ENCODE measurements around the gene QARS1.

QARS1 gene

DNA sequence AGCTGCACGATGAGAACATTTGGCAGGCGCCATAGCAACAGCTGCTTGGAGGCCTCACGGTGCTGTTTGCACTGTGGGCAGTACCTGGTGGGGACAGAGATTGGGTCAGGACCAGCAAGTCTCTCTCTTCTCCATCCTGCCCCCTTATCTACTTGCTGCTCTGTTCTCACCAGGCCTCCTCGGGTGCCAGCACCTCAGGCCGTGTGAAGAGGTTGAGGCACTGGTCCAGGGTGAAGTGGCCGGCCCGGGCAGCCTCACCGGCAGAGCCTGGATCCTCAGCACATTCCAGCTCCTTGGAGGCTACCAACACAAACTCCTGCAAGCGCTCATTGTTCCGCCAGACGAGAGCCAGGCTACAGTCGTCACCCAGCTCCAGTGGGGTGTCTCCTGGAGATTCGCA, 6.2 kb upstream of the QARS1 start:
- H3K36me3 ChIP-seq (ENCODE audit: insufficient read depth, low read length) = peaks cover 78% of the 10 kb centered on the region
- no peak overlapping the region for H2AFZ ChIP-seq (ENCODE audit: low read depth, low read length)
- no peak overlapping the region for H3K4me3 ChIP-seq (ENCODE audit: low read length)
- no peaks in the 10 kb centered on the region for H3K9me3 ChIP-seq (ENCODE audit: low read length)
- H3K27me3 ChIP-seq (ENCODE audit: insufficient read depth, low read length) = no peaks in the 10 kb centered on the region
- peaks cover under 1% of the 10 kb centered on the region for H3K4me1 ChIP-seq (ENCODE audit: insufficient read depth, low read length)

DNA sequence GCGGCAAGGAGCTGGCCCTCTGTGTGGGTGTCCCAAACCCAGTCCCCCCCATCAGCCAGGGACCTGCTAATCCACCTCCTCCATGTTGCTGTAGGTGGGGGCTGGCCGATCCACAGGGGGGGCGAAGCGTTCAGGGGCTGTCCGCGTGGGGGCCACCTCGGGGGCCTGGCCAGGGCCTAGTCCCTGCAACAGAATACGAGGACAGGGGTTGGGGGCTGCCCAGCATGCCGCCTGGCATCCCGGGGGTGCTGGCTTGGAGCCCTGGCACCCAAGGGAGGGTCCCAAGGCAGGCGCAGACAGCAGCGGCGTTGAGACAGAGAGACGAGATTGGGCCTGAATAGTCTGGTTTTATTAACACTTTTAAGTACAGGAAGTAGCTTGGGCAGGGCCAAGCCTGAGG, 3.8 kb upstream of the QARS1 start:
- H3K36me3 ChIP-seq (ENCODE audit: insufficient read depth, low read length) = peaks cover 57% of the 10 kb centered on the region
- no peaks in the 10 kb centered on the region for H3K27me3 ChIP-seq (ENCODE audit: insufficient read depth, low read length)
- no peak overlapping the region for H2AFZ ChIP-seq (ENCODE audit: low read depth, low read length)
- no peak overlapping the region for H3K4me3 ChIP-seq (ENCODE audit: low read length)
- no peaks in the 10 kb centered on the region for H3K9me3 ChIP-seq (ENCODE audit: low read length)
- H3K4me1 ChIP-seq (ENCODE audit: insufficient read depth, low read length) = peaks cover 15% of the 10 kb centered on the region

DNA sequence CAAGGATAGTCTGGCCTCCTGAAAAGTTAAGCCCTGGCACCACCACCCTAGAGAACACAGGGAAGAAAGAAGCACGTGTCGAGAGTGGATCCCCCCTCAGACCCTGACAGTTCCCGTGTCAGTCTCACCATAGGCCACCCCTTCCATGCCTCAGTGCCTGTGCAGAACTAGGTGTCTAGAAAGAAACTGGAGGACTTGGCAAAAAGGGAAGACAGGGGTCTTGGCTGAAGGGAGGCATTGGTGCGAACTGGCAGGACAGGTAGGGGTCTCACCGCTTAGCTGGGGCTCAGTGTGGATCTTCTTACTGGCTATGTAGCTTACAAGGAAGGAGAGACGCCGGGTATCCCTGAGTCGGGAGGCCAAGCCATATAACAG, 518 bp downstream of the QARS1 start:
- H3K36me3 ChIP-seq (ENCODE audit: insufficient read depth, low read length) = peaks cover 54% of the 10 kb centered on the region
- H3K27me3 ChIP-seq (ENCODE audit: insufficient read depth, low read length) = no peaks in the 10 kb centered on the region
- peak overlapping the region; percentile 13 for H2AFZ ChIP-seq (ENCODE audit: low read depth, low read length)
- H3K4me3 ChIP-seq (ENCODE audit: low read length) = peak overlapping the region; percentile 60
- H3K4me1 ChIP-seq (ENCODE audit: insufficient read depth, low read length) = peaks cover 17% of the 10 kb centered on the region
- H3K9me3 ChIP-seq (ENCODE audit: low read length) = no peaks in the 10 kb centered on the region

DNA sequence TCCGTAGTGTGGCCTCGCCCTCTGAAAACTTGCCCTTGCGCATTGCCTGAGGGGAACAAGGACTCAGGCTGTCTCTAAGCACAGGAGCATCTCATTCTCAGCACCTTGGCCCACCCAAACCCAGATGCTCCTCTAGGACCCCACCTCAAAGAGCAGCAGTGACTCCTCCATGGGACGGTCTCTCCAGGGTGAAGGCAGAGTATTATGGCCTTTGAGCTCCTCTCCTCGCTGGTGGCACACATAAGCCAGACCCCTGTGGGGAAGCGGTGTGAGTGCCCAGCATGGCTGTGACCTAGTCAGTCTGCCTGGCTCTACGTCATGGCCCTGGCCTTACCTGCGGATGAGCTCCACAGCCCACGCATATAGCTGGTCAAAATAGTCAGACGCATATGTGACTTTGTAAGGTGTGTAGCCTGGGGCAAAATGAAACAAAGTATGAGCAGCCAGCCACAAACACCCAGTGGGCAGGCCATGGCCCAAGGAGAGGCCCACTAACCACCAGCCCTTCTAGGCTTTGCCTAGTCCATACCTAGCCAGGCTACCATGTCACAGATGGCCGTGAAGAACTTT, 4.4 kb downstream of the QARS1 start:
- H3K4me3 ChIP-seq (ENCODE audit: low read length) = no peak overlapping the region
- peaks cover 54% of the 10 kb centered on the region for H3K36me3 ChIP-seq (ENCODE audit: insufficient read depth, low read length)
- H3K4me1 ChIP-seq (ENCODE audit: insufficient read depth, low read length) = peaks cover 12% of the 10 kb centered on the region

DNA sequence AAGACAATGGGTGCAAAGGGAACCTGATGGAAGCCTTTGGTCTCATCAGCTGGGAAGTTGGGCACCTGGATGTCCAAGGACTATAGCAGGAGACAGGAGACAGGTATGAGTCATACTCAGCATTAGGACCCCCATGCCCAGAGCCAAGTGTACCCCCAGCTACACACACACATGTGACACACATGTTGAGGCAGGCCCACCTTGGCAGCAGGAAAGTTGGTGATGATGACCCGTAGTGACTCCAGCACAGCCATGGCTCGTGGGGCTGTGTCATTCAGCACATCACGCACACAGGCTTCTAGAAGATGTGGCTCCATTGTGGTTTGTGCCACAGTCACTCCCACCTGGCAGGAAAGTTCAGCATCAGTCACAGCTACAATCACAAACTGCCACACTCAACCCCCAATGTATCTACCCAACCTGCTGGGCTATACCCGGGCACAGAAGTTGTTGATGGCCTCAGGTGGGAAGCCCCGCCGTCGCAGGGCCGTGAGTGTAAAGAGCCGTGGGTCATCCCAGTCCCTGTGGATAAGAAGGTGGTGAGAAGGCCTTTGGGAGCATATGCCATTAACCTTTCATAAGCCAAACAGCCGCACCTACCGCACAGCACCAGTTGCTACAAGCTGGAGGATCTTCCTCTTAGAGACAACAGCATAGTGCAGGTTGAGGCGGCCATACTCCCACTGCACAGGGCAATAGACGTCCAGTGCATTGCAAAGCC, 5.5 kb downstream of the QARS1 start:
- Histone ChIP-seq H3K9me3 (ENCODE audit: low read length) (no peaks in the 10 kb centered on the region), H3K4me3 (ENCODE audit: low read length) (no peak overlapping the region), H3K27me3 (ENCODE audit: insufficient read depth, low read length) (no peaks in the 10 kb centered on the region), H3K4me1 (ENCODE audit: insufficient read depth, low read length) (peaks cover 13% of the 10 kb centered on the region), H3K36me3 (ENCODE audit: insufficient read depth, low read length) (peaks cover 54% of the 10 kb centered on the region), H2AFZ (ENCODE audit: low read depth, low read length) (no peak overlapping the region)

More for the DNA sequence above, 4.4 kb downstream of the QARS1 start:
- Histone ChIP-seq H3K27me3 (ENCODE audit: insufficient read depth, low read length) (no peaks in the 10 kb centered on the region), H3K9me3 (ENCODE audit: low read length) (no peaks in the 10 kb centered on the region), H2AFZ (ENCODE audit: low read depth, low read length) (no peak overlapping the region)

DNA sequence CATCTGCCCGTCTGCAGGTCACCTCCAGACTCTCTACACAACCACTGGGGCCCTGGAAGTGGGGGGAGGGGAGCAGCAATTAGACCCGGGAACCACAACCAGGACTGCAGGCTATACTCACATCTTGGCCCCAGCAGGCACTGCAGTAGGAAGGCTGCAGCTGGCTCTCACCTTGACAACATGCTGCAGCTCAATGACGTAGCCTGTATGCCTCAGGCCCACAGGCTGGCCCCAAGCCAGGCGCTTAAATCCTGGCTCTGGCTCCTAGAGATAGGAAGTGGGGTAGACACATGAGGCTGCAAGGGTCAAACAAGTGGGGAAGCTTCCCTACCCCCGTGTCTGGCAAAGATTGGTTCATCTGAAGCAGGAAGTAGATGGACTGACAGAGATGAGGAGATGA, 6.1 kb downstream of the QARS1 start:
- Histone ChIP-seq H3K4me1 (ENCODE audit: insufficient read depth, low read length) (peaks cover 6% of the 10 kb centered on the region), H2AFZ (ENCODE audit: low read depth, low read length) (no peak overlapping the region), H3K27me3 (ENCODE audit: insufficient read depth, low read length) (no peaks in the 10 kb centered on the region), H3K36me3 (ENCODE audit: insufficient read depth, low read length) (peaks cover 53% of the 10 kb centered on the region), H3K4me3 (ENCODE audit: low read length) (no peak overlapping the region), H3K9me3 (ENCODE audit: low read length) (no peaks in the 10 kb centered on the region)

DNA sequence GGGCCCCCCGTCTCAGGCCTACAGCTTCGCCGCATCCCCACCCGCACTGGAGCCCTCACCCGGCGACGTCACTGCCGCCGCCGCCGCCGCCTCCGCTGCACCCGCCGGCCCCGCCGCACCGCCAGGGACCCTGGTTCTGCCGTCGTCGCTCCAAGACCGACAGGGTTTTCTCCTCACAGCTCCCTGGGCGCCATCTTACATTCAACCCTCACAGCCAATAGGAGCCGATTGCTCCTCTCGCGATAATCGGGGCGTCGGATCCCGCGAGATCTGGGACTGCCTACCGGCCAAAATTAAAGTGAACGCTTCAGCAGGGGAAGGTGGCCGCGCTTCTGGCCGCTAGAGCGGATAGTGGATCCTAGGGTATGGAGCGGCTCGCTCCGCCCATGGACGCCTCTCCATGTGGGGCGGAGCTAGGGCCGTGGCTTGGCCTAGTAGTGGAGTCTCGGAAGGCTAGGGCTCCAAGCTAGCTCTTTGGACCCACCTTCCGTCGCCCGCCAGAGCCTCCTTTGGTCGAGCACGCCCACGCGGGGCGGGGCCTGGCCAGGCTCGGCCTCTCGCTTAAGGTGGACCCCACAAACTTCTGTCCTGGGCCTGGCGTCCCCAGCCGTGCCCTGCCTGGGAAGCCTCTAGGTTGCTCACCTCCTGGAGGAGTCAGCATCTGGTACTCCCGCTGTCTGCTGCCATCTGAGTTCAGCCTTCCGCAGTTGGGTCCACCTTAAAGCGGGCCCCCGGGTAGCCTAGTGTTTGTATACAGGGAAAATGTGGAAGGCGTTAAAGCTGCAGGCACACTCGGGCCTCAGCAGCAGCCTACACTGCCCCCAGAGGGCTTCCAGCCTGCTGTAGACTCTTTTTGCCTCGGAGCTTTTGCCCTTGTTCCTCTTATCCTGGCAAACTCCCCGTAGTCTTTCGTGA, 10.4 kb downstream of the QARS1 start, which contains the start of gene QRICH1:
QRICH1 (minus strand) TSS at position 219 of the 915 bp plus-strand sequence. CDS start 17,054 bp downstream, outside the sequence.
- peaks cover 14% of the 10 kb centered on the region for H3K4me1 ChIP-seq (ENCODE audit: insufficient read depth, low read length)
- H2AFZ ChIP-seq (ENCODE audit: low read depth, low read length) = peak within 1 kb of the TSS; percentile 38
- H3K27me3 ChIP-seq (ENCODE audit: insufficient read depth, low read length) = no peaks in the 10 kb centered on the region
- H3K4me3 ChIP-seq (ENCODE audit: low read length) = peak within 1 kb of the TSS; percentile 68
- H3K9me3 ChIP-seq (ENCODE audit: low read length) = no peaks in the 10 kb centered on the region
- peaks cover 34% of the 10 kb centered on the region for H3K36me3 ChIP-seq (ENCODE audit: insufficient read depth, low read length)

DNA sequence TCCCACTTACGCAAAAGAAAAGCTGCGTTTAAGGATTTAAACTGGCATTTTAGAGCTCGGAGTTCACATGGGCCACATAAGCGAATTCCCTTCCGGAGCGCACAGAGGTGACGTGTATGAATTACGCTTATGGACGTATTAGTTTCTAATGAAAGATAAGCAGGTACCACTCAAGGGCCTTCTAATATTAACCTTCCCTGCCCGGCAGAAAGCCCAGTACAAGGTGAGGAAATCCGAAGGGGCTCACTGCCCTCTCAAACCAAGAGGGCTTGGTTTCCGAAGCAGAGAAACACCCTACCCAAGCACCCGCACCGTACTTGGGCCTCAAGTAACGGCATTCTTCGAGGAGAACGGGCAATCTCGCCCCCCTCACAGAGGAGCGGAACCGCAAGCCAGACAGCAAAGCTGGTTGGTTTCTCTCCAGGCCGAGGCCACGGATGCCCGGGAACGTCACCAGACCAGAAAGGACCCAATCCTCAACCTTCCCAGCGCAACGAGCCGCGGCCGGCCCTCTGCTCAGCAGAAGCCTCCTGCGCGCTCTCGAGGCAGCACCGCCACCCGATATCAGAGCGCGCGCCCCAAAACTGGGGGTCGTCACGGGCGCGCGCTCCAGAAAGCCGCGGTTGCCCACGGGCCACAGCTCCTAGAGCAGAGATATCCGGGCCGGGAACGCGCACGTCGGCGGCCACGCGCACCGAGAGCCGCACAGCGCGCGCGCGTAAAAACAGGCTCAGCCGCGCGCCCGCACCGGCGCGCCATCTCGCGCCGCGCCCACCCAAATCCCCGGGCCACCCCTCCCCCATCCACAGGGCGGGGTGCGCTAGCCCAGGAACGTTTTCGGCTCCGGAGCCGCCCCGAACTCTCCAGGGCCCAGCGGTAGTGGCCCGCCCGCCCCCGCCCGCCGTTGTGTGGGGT, 11.4 kb downstream of the QARS1 start:
- Histone ChIP-seq H3K9me3 (ENCODE audit: low read length) (no peaks in the 10 kb centered on the region), H3K4me3 (ENCODE audit: low read length) (peak overlapping the region; percentile 68), H2AFZ (ENCODE audit: low read depth, low read length) (peak overlapping the region; percentile 38), H3K4me1 (ENCODE audit: insufficient read depth, low read length) (peaks cover 14% of the 10 kb centered on the region), H3K27me3 (ENCODE audit: insufficient read depth, low read length) (no peaks in the 10 kb centered on the region), H3K36me3 (ENCODE audit: insufficient read depth, low read length) (peaks cover 31% of the 10 kb centered on the region)

DNA sequence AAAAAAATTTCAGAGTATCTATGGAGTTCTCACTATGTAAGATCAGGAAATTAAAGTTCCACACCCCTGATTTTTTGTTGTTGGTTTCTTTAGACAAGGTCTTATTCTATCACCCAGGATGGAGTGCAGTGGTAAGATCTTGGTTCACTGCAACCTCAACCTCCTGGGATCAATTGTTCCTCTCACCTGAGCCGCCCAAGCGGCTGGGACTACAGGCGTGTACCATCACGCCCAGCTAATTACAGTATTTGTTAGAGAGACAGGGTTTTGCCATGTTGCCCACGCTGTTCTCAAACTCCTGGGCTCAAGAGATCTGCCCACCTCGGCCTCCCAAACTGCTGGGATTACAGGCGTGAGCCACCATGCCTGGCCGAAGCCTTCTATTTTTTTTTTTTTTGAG, 23.1 kb downstream of the QARS1 start:
- Histone ChIP-seq H2AFZ (ENCODE audit: low read depth, low read length) (no peak overlapping the region), H3K27me3 (ENCODE audit: insufficient read depth, low read length) (no peaks in the 10 kb centered on the region), H3K9me3 (ENCODE audit: low read length) (no peaks in the 10 kb centered on the region), H3K4me3 (ENCODE audit: low read length) (no peak overlapping the region), H3K4me1 (ENCODE audit: insufficient read depth, low read length) (no peaks in the 10 kb centered on the region), H3K36me3 (ENCODE audit: insufficient read depth, low read length) (peaks cover 28% of the 10 kb centered on the region)

DNA sequence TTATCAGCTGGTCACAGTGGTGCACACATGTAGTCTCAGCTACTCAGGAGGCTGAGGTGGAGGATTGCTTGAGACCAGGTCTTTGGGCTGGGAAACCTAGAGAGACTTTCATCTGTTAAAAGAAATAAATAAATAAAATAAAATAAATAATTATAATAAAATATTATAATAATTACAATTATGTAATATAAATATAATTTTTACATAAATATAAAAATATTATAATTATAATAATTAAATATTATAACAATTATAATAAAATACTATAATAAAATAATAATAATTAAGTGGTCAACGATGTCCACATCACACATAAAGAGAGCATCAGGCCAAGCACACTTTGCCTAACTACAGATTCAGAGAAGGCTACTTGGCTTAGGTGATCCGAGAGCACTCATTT, 25.3 kb downstream of the QARS1 start:
- H2AFZ ChIP-seq (ENCODE audit: low read depth, low read length) = no peak overlapping the region
- no peaks in the 10 kb centered on the region for H3K4me1 ChIP-seq (ENCODE audit: insufficient read depth, low read length)
- no peaks in the 10 kb centered on the region for H3K9me3 ChIP-seq (ENCODE audit: low read length)
- H3K27me3 ChIP-seq (ENCODE audit: insufficient read depth, low read length) = no peaks in the 10 kb centered on the region
- no peak overlapping the region for H3K4me3 ChIP-seq (ENCODE audit: low read length)
- H3K36me3 ChIP-seq (ENCODE audit: insufficient read depth, low read length) = peaks cover 39% of the 10 kb centered on the region

DNA sequence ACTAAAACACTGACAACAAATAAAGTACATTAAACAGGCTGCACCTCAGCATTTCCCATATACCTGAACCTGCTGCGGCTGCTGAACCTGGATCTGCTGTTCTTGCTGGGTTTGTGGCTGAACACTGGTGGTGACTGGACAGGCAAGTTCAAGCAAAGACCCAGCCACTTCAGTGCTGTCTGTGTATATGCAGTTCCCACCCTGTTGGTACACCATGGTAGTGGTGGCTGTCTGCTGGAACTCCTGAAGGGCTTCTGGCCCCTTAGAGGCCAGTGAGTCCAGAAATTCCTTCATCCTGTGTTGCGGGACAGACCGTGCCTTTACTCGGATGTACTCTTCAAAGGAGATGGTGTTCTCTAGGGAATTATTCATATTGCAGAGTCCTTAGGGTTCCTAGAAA, 27.9 kb downstream of the QARS1 start:
- Histone ChIP-seq H2AFZ (ENCODE audit: low read depth, low read length) (no peak overlapping the region), H3K27me3 (ENCODE audit: insufficient read depth, low read length) (no peaks in the 10 kb centered on the region), H3K9me3 (ENCODE audit: low read length) (no peaks in the 10 kb centered on the region), H3K4me1 (ENCODE audit: insufficient read depth, low read length) (no peaks in the 10 kb centered on the region), H3K36me3 (ENCODE audit: insufficient read depth, low read length) (peaks cover 59% of the 10 kb centered on the region), H3K4me3 (ENCODE audit: low read length) (no peak overlapping the region)

DNA sequence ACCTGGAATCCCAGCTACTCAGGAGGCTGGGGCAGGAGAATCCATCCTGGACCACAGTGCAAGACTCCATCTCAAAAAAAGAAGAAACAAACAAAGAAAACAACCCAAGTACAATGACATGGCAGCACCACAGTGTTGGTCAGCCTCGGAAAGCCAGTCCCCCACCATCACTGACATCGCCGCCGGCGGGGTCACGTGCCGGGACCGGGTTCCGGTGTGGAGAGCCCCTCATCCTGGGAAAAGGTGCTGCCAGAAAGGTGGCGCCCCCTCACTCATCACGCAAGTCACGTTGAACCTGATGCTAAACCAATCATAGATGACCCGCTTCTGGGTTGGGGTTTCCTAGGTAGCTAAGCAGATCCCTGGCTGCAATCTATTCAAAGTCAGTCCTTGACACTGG, 28.4 kb downstream of the QARS1 start:
- H3K27me3 ChIP-seq (ENCODE audit: insufficient read depth, low read length) = no peaks in the 10 kb centered on the region
- H3K9me3 ChIP-seq (ENCODE audit: low read length) = no peaks in the 10 kb centered on the region
- H3K4me1 ChIP-seq (ENCODE audit: insufficient read depth, low read length) = no peaks in the 10 kb centered on the region
- peaks cover 64% of the 10 kb centered on the region for H3K36me3 ChIP-seq (ENCODE audit: insufficient read depth, low read length)
- H3K4me3 ChIP-seq (ENCODE audit: low read length) = no peak overlapping the region
- H2AFZ ChIP-seq (ENCODE audit: low read depth, low read length) = no peak overlapping the region

Data from neuron (in vitro differentiated cells).